ENCODE measurements around the gene TSPAN5.
"Not testable (repeated sequence)": the region's sequence is repeated elsewhere in the genome, so short reads cannot be mapped to it uniquely, and the experiment has no call there.

The TSPAN5 gene

GRCh38 chr4:98658287-98659105 is at the start of gene TSPAN5:
Gene TSPAN5 (minus strand): TSS chr4:98658611.
- in situ Hi-C loops (cut with MboI; ENCODE audit: low sequenced_read_pairs): no loop called here

GRCh38 chr4:98706935-98707334 is 48.5 kb upstream of the TSPAN5 start:
- in situ Hi-C loops (cut with MboI; ENCODE audit: low sequenced_read_pairs): no loop called here

- in situ Hi-C loops (cut with MboI; ENCODE audit: low sequenced_read_pairs): no loop called here
Measured at GRCh38 chr4:98706200-98706813, 47.9 kb upstream of the TSPAN5 start.

GRCh38 chr4:98705586-98705985 is 47.2 kb upstream of the TSPAN5 start:
- in situ Hi-C loops (cut with MboI; ENCODE audit: low sequenced_read_pairs): not testable (repeated sequence)

GRCh38 chr4:98700656-98701055 is 42.2 kb upstream of the TSPAN5 start:
- in situ Hi-C loops (cut with MboI; ENCODE audit: low sequenced_read_pairs): no loop called here

GRCh38 chr4:98694076-98694475 is 35.7 kb upstream of the TSPAN5 start:
- in situ Hi-C loops (cut with MboI; ENCODE audit: low sequenced_read_pairs): no loop called here

- in situ Hi-C loops (cut with MboI; ENCODE audit: low sequenced_read_pairs): no loop called here
Measured at GRCh38 chr4:98692411-98692810, 34.0 kb upstream of the TSPAN5 start.

- in situ Hi-C loops (cut with MboI; ENCODE audit: low sequenced_read_pairs): no loop called here
Measured at GRCh38 chr4:98691588-98691987, 33.2 kb upstream of the TSPAN5 start.

GRCh38 chr4:98689507-98690174 is 31.2 kb upstream of the TSPAN5 start:
- in situ Hi-C loops (cut with MboI; ENCODE audit: low sequenced_read_pairs): no loop called here

GRCh38 chr4:98688411-98689290 is 30.2 kb upstream of the TSPAN5 start:
- in situ Hi-C loops (cut with MboI; ENCODE audit: low sequenced_read_pairs): no loop called here

- in situ Hi-C loops (cut with MboI; ENCODE audit: low sequenced_read_pairs): no loop called here
Measured at GRCh38 chr4:98687876-98688275, 29.5 kb upstream of the TSPAN5 start.

- in situ Hi-C loops (cut with MboI; ENCODE audit: low sequenced_read_pairs): no loop called here
Measured at GRCh38 chr4:98686847-98687246, 28.4 kb upstream of the TSPAN5 start.

GRCh38 chr4:98686043-98686707 is 27.8 kb upstream of the TSPAN5 start:
- in situ Hi-C loops (cut with MboI; ENCODE audit: low sequenced_read_pairs): no loop called here

GRCh38 chr4:98685225-98686042 is 27.0 kb upstream of the TSPAN5 start:
- in situ Hi-C loops (cut with MboI; ENCODE audit: low sequenced_read_pairs): no loop called here

GRCh38 chr4:98682719-98683118 is 24.3 kb upstream of the TSPAN5 start:
- in situ Hi-C loops (cut with MboI; ENCODE audit: low sequenced_read_pairs): no loop called here

GRCh38 chr4:98680806-98681205 is 22.4 kb upstream of the TSPAN5 start:
- in situ Hi-C loops (cut with MboI; ENCODE audit: low sequenced_read_pairs): no loop called here

- in situ Hi-C loops (cut with MboI; ENCODE audit: low sequenced_read_pairs): no loop called here
Measured at GRCh38 chr4:98679738-98680137, 21.3 kb upstream of the TSPAN5 start.

- in situ Hi-C loops (cut with MboI; ENCODE audit: low sequenced_read_pairs): no loop called here
Measured at GRCh38 chr4:98677799-98678198, 19.4 kb upstream of the TSPAN5 start.

- in situ Hi-C loops (cut with MboI; ENCODE audit: low sequenced_read_pairs): no loop called here
Measured at GRCh38 chr4:98674404-98675173, 16.2 kb upstream of the TSPAN5 start.

Measured in HL-60/S4 (cell line).